Keratinocyte (primary cell): ENCODE data around the gene ARHGAP28. TPM values are rescaled to one million over a fixed set of nuclear protein-coding genes. Genes with fewer than 3 reads are reported as not detected.

ENCODE experiments used
- DNase-seq: peaks from one replicate; pipeline ENCODE4 v3.0.0-alpha.2; 2011; ENCODE audit warnings: low read depth, missing footprints, low spot score
- FAIRE-seq: peaks from 2 replicates; lab custom pipeline; 2011; peaks lifted over from hg19 to GRCh38; lab: Jason Lieb, UNC
- H2AFZ ChIP-seq: 2 replicates; pipeline ENCODE4 v1.6.0; 2012; ENCODE audit warnings: low read length, control low read depth, inconsistent platforms; ENCODE audit not compliant: control insufficient read depth
- H3K27ac ChIP-seq: 2 replicates; pipeline ENCODE4 v1.5.1; 2011; ENCODE audit warnings: low read length; ENCODE audit not compliant: control insufficient read depth, insufficient read depth
- H3K27me3 ChIP-seq: 3 replicates; pipeline ENCODE4 v1.6.0; 2011; ENCODE audit warnings: low read length; ENCODE audit not compliant: control insufficient read depth, insufficient read depth; ENCODE audit errors: extremely low read depth
- H3K36me3 ChIP-seq, 2 experiments: 2 replicates in 1 of 2; 3 replicates in 1 of 2; pipeline ENCODE4 v1.5.1; 2011; ENCODE audit warnings: low read length in 2 of 2, mild to moderate bottlenecking in 1 of 2; ENCODE audit not compliant: control insufficient read depth in 2 of 2, insufficient read depth in 2 of 2; ENCODE audit errors: extremely low read depth in 1 of 2
- H3K4me1 ChIP-seq: 3 replicates; pipeline ENCODE4 v1.5.1; 2011; ENCODE audit warnings: low read length; ENCODE audit not compliant: control insufficient read depth, insufficient read depth; ENCODE audit errors: extremely low read depth
- H3K4me2 ChIP-seq: 3 replicates; pipeline ENCODE4 v1.6.0; 2011; ENCODE audit warnings: low read depth, low read length; ENCODE audit not compliant: control insufficient read depth, insufficient read depth; ENCODE audit errors: extremely low read depth
- H3K4me3 ChIP-seq, 3 experiments: fragments of 200-600 bp in 1 of 3; sonication (generic) in 1 of 3; 2 replicates in 2 of 3; 3 replicates in 1 of 3; pipeline ENCODE4 v1.5.1; 2011 to 2016; ENCODE audit warnings: low read length in 3 of 3, mild to moderate bottlenecking in 3 of 3, control low read depth in 2 of 3, inconsistent platforms in 1 of 3, low read depth in 1 of 3, mixed read lengths in 1 of 3, mixed run types in 1 of 3, moderate library complexity in 1 of 3; ENCODE audit not compliant: control insufficient read depth in 2 of 3, insufficient read depth in 2 of 3; ENCODE audit errors: extremely low read depth in 1 of 3
- H3K79me2 ChIP-seq: 2 replicates; pipeline ENCODE4 v1.6.0; 2012; ENCODE audit warnings: low read length; ENCODE audit not compliant: control insufficient read depth, insufficient read depth
- H3K9ac ChIP-seq: 3 replicates; pipeline ENCODE4 v1.6.0; 2011; ENCODE audit warnings: low read length; ENCODE audit not compliant: control insufficient read depth, insufficient read depth; ENCODE audit errors: extremely low read depth
- H3K9me1 ChIP-seq: 3 replicates; pipeline ENCODE4 v1.6.0; 2011; ENCODE audit warnings: low read length; ENCODE audit not compliant: control insufficient read depth, insufficient read depth; ENCODE audit errors: extremely low read depth
- H3K9me3 ChIP-seq: 2 replicates; pipeline ENCODE4 v1.5.1; 2012; ENCODE audit warnings: low read depth, low read length; ENCODE audit not compliant: control insufficient read depth
- H4K20me1 ChIP-seq: 3 replicates; pipeline ENCODE4 v1.6.0; 2011; ENCODE audit warnings: low read length; ENCODE audit not compliant: control insufficient read depth, insufficient read depth; ENCODE audit errors: extremely low read depth
- EZH2 ChIP-seq: IDR thresholded peaks from one replicate; pipeline ENCODE4 v1.6.1; 2012; ENCODE audit warnings: inconsistent platforms, mild to moderate bottlenecking, low read length, moderate library complexity
- dilution Hi-C: fragments of 300-500 bp; cut with MboI; formaldehyde crosslinking; loops from one replicate; pipeline ENCODE4 v1.7.0; 2020; ENCODE audit warnings: low sequenced_read_pairs; ENCODE audit not compliant: extremely low pct_ligation_motif_present
- polyA plus RNA-seq, 5 experiments: library from polyadenylated mRNA; depleted of rRNA in 3 of 5; stranded (reverse) in 3 of 5; stranded (forward) in 1 of 5; unstranded in 1 of 5; fragments of >200 nt; gene quantifications; 1 replicate in 1 of 5; 2 replicates in 3 of 5; 3 replicates in 1 of 5; pipeline versions ENCODE4 v1.2.1 to v1.2.3, GENCODE V29; 2011 to 2012; ENCODE audit warnings: missing spikeins in 2 of 5, low read depth in 1 of 5, low replicate concordance in 1 of 5
- TF ChIP-seq, protein P1 (sequence below), 3 experiments: IDR thresholded peaks in 1 of 3; conservative IDR thresholded peaks in 1 of 3; optimal IDR thresholded peaks in 1 of 3; 2 replicates in 2 of 3; 3 replicates in 1 of 3; pipeline versions ENCODE3 to v1.5.1; 2011; ENCODE audit warnings: low read length in 3 of 3, mild to moderate bottlenecking in 3 of 3, moderate library complexity in 2 of 3, control low read depth in 1 of 3, inconsistent platforms in 1 of 3; ENCODE audit not compliant: insufficient read depth in 2 of 3; ENCODE audit errors: extremely low read depth in 1 of 3

The ARHGAP28 gene
- polyA plus RNA-seq, 1 donor (not counting 4 experiments of a cell fraction or from before 2014, with no cell fraction given), result 0.43 TPM

GRCh38 chr18:6721755-6722154, 7.8 kb upstream of the ARHGAP28 start:
- FAIRE-seq (no peak), DNase-seq (no peak)
- Histone ChIP-seq H3K4me2 (no peak overlapping the region), H3K9me3 (no peaks in the 10 kb centered on the region), H3K9me1 (no peaks in the 10 kb centered on the region), H3K36me3 (no peaks in the 10 kb centered on the region), H2AFZ (no peak overlapping the region), H3K27ac (no peak overlapping the region), H3K4me3 (no peak overlapping the region), H3K79me2 (no peaks in the 10 kb centered on the region), H3K4me1 (no peaks in the 10 kb centered on the region), H3K27me3 (no peaks in the 10 kb centered on the region), H3K9ac (no peak overlapping the region), H4K20me1 (no peaks in the 10 kb centered on the region)
- TF ChIP-seq EZH2, result no peak
- TF ChIP-seq, protein P1, sequence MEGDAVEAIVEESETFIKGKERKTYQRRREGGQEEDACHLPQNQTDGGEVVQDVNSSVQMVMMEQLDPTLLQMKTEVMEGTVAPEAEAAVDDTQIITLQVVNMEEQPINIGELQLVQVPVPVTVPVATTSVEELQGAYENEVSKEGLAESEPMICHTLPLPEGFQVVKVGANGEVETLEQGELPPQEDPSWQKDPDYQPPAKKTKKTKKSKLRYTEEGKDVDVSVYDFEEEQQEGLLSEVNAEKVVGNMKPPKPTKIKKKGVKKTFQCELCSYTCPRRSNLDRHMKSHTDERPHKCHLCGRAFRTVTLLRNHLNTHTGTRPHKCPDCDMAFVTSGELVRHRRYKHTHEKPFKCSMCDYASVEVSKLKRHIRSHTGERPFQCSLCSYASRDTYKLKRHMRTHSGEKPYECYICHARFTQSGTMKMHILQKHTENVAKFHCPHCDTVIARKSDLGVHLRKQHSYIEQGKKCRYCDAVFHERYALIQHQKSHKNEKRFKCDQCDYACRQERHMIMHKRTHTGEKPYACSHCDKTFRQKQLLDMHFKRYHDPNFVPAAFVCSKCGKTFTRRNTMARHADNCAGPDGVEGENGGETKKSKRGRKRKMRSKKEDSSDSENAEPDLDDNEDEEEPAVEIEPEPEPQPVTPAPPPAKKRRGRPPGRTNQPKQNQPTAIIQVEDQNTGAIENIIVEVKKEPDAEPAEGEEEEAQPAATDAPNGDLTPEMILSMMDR (optimal IDR thresholded peaks at IDR 0.05 in 1 of 3, IDR thresholded peaks at IDR 0.05 in 1 of 3, conservative IDR thresholded peaks at IDR 0.05 in 1 of 3; ENCODE audit: extremely low read depth in 1 of 3, insufficient read depth in 2 of 3, low read length in 3 of 3), result no peak
- dilution Hi-C loops, result no loop called here

GRCh38 chr18:6722690-6723089, 6.8 kb upstream of the ARHGAP28 start:
- dilution Hi-C loops, result no loop called here

More at GRCh38 chr18:6722690-6723089, 6.8 kb upstream of the ARHGAP28 start:
- Histone ChIP-seq H3K79me2 (no peaks in the 10 kb centered on the region), H4K20me1 (no peaks in the 10 kb centered on the region), H3K9me1 (no peaks in the 10 kb centered on the region), H3K27me3 (no peaks in the 10 kb centered on the region), H3K36me3 (no peaks in the 10 kb centered on the region), H2AFZ (no peak overlapping the region), H3K9ac (no peak overlapping the region), H3K27ac (no peak overlapping the region), H3K4me2 (no peak overlapping the region), H3K4me3 (no peak overlapping the region), H3K4me1 (no peaks in the 10 kb centered on the region), H3K9me3 (no peaks in the 10 kb centered on the region)
- no peak for TF ChIP-seq EZH2
- TF ChIP-seq, protein P1 (optimal IDR thresholded peaks at IDR 0.05 in 1 of 3, IDR thresholded peaks at IDR 0.05 in 1 of 3, conservative IDR thresholded peaks at IDR 0.05 in 1 of 3; ENCODE audit: extremely low read depth in 1 of 3, insufficient read depth in 2 of 3, low read length in 3 of 3), result no peak
- FAIRE-seq (no peak), DNase-seq (no peak)
